PC-3 (cell line): Measurements from ENCODE around the gene TMEM233. TPM values are rescaled to one million over a fixed set of nuclear protein-coding genes. Genes with fewer than 3 reads are reported as not detected.

Experiments used
- ATAC-seq: fragments of 200-7000 bp; cut with Tn5 transposase; 2 replicates; pipeline ENCODE4 v1.9.1; 2020; ENCODE audit warnings: mild to moderate bottlenecking, moderate library complexity
- BruUV-seq: library from RNA; stranded (reverse); fragments of 400-500 nt; replicated peaks from 2 replicates; lab custom pipeline; 2021; lab: Mats Ljungman, UMichigan
- CTCF ChIA-PET: fragments of 300-600 bp; sonication (Branson Sonifier 250); formaldehyde crosslinking; loops from one replicate; lab custom pipeline; 2022; ENCODE audit warnings: antibody characterized with exemption; lab: Charles Lee
- POLR2A ChIA-PET: fragments of 300-600 bp; sonication (Branson Sonifier 250); formaldehyde crosslinking; loops from one replicate; lab custom pipeline; 2022; ENCODE audit warnings: antibody characterized with exemption; ENCODE audit not compliant: unreplicated experiment; lab: Charles Lee
- DNase-seq: peaks from one replicate; pipeline ENCODE4 v3.0.0-alpha.2; 2015
- H2AFZ ChIP-seq: fragments of 300-600 bp; sonication (generic); 2 replicates; pipeline ENCODE4 v1.6.0; 2016; ENCODE audit warnings: antibody characterized with exemption, low read length
- H3F3A ChIP-seq: fragments of 300-600 bp; sonication (generic); one replicate; pipeline ENCODE4 v1.6.0; 2017; ENCODE audit warnings: antibody characterized with exemption, low read length, control low read depth, mild to moderate bottlenecking; ENCODE audit not compliant: unreplicated experiment
- H3K27ac ChIP-seq: fragments of 300-600 bp; sonication (generic); 2 replicates; pipeline ENCODE4 v1.5.1; 2016; ENCODE audit warnings: mild to moderate bottlenecking, low read length
- H3K27me3 ChIP-seq: fragments of 300-600 bp; sonication (generic); 2 replicates; pipeline ENCODE4 v1.6.1; 2016; ENCODE audit warnings: low read length, mixed read lengths
- H3K36me3 ChIP-seq: fragments of 300-600 bp; sonication (generic); 2 replicates; pipeline ENCODE4 v1.6.1; 2016; ENCODE audit warnings: low read depth, mixed run types, low read length, mixed read lengths
- H3K4me1 ChIP-seq: fragments of 300-600 bp; sonication (generic); 2 replicates; pipeline ENCODE4 v1.5.1; 2016; ENCODE audit warnings: low read length; ENCODE audit not compliant: insufficient read depth
- H3K4me2 ChIP-seq: fragments of 300-600 bp; sonication (generic); 2 replicates; pipeline ENCODE4 v1.6.0; 2016; ENCODE audit warnings: low read length
- H3K4me3 ChIP-seq: fragments of 300-600 bp; sonication (generic); 2 replicates; pipeline ENCODE4 v1.5.1; 2016; ENCODE audit warnings: mild to moderate bottlenecking, low read length, mixed read lengths
- H3K79me2 ChIP-seq: fragments of 300-600 bp; sonication (generic); 2 replicates; pipeline ENCODE4 v1.6.1; 2017; ENCODE audit warnings: low read length, mixed read lengths
- H3K9ac ChIP-seq: fragments of 300-600 bp; sonication (generic); 2 replicates; pipeline ENCODE4 v1.6.0; 2016; ENCODE audit warnings: mild to moderate bottlenecking, low read length
- H3K9me2 ChIP-seq: fragments of 300-600 bp; sonication (generic); replicated peaks from 2 replicates; pipeline ENCODE4 v1.6.1; 2016; ENCODE audit warnings: mixed run types, low read length, mixed read lengths
- H3K9me3 ChIP-seq: fragments of 300-600 bp; sonication (generic); 2 replicates; pipeline ENCODE4 v1.6.1; 2016; ENCODE audit warnings: low read length, mixed read lengths
- H4K20me1 ChIP-seq: fragments of 300-600 bp; sonication (generic); 2 replicates; pipeline ENCODE4 v1.6.1; 2016; ENCODE audit warnings: low read length, mixed read lengths
- CTCF ChIP-seq: fragments of 300-600 bp; sonication (generic); conservative IDR thresholded peaks from 2 replicates; pipeline ENCODE4 v1.5.1; 2017; ENCODE audit warnings: antibody characterized with exemption, low read depth, mild to moderate bottlenecking, low read length
- EZH2 ChIP-seq: fragments of 300-600 bp; sonication (generic); IDR thresholded peaks from one replicate; pipeline ENCODE4 v1.6.1; 2017; ENCODE audit warnings: antibody characterized with exemption, mild to moderate bottlenecking, low read length; ENCODE audit not compliant: unreplicated experiment
- EZH2phosphoT487 ChIP-seq: fragments of 300-600 bp; sonication (generic); IDR thresholded peaks from 2 replicates; pipeline ENCODE4 v1.6.1; 2018; ENCODE audit warnings: mild to moderate bottlenecking, antibody characterized with exemption, low read length, borderline replicate concordance
- intact Hi-C: fragments of 100-400 bp; cut with micrococcal nuclease; formaldehyde crosslinking; loops from 2 replicates; pipeline ENCODE4 v1.9.0; 2023
- total RNA-seq: library from RNA; depleted of rRNA; stranded (reverse); fragments of >200 nt; gene quantifications from 2 replicates; pipeline ENCODE4 v1.2.3, GENCODE V29; 2014

TMEM233 gene
- total RNA-seq, 1 experiment from 2014 or later = not detected

- DNase-seq (peak; percentile 58), ATAC-seq (peak; percentile 78)
- Histone ChIP-seq H2AFZ (no peak overlapping the region), H3K27me3 (peaks cover 4% of the 10 kb centered on the region), H3K9ac (no peak overlapping the region), H3K9me2 (no peaks in the 10 kb centered on the region), H3K79me2 (no peaks in the 10 kb centered on the region), H3K27ac (no peak overlapping the region), H3K4me2 (no peak overlapping the region), H3K36me3 (no peaks in the 10 kb centered on the region), H3K9me3 (no peaks in the 10 kb centered on the region), H3F3A (no peaks in the 10 kb centered on the region), H3K4me1 (no peaks in the 10 kb centered on the region), H3K4me3 (no peak overlapping the region), H4K20me1 (no peaks in the 10 kb centered on the region)
- no peak for TF ChIP-seq EZH2phosphoT487
- TF ChIP-seq EZH2 = no peak
- no peak for TF ChIP-seq CTCF
- CTCF ChIA-PET = no interaction called here
- intact Hi-C loops = no loop called here
- no TSS peak for BruUV-seq
- POLR2A ChIA-PET = no interaction called here
Observed at GRCh38 chr12:119565404-119565803, 28.2 kb upstream of the TMEM233 start.

GRCh38 chr12:119570771-119571170, 22.8 kb upstream of the TMEM233 start:
- Histone ChIP-seq H3K27ac (no peak overlapping the region), H3K4me1 (no peaks in the 10 kb centered on the region), H3K79me2 (no peaks in the 10 kb centered on the region), H3F3A (no peaks in the 10 kb centered on the region), H2AFZ (no peak overlapping the region), H4K20me1 (no peaks in the 10 kb centered on the region), H3K9me3 (no peaks in the 10 kb centered on the region), H3K27me3 (peaks cover 21% of the 10 kb centered on the region), H3K4me3 (no peak overlapping the region), H3K9ac (no peak overlapping the region), H3K4me2 (no peak overlapping the region), H3K36me3 (no peaks in the 10 kb centered on the region), H3K9me2 (no peaks in the 10 kb centered on the region)
- intact Hi-C loops = no loop called here
- ChIA-PET POLR2A (no interaction called here), CTCF (no interaction called here)
- no peak for TF ChIP-seq CTCF
- no peak for TF ChIP-seq EZH2phosphoT487
- TF ChIP-seq EZH2 = no peak
- no peak for ATAC-seq
- BruUV-seq = no TSS peak
- no peak for DNase-seq

GRCh38 chr12:119573086-119573485, 20.5 kb upstream of the TMEM233 start:
- H3K79me2 ChIP-seq = no peaks in the 10 kb centered on the region
- no peaks in the 10 kb centered on the region for H3K9me3 ChIP-seq
- H3K9ac ChIP-seq = no peak overlapping the region
- ChIA-PET CTCF (no interaction called here), POLR2A (no interaction called here)
- no peaks in the 10 kb centered on the region for H3F3A ChIP-seq
- BruUV-seq = no TSS peak
- H3K9me2 ChIP-seq = no peaks in the 10 kb centered on the region
- no peak overlapping the region for H3K4me2 ChIP-seq
- no peak for DNase-seq
- H4K20me1 ChIP-seq = no peaks in the 10 kb centered on the region
- peaks cover 5% of the 10 kb centered on the region; the same call in 1 of the 2 replicates for H3K4me1 ChIP-seq
- intact Hi-C loops = no loop called here
- no peak overlapping the region for H2AFZ ChIP-seq
- H3K27me3 ChIP-seq = peaks cover 33% of the 10 kb centered on the region
- ATAC-seq = no peak
- no peak overlapping the region for H3K4me3 ChIP-seq
- no peaks in the 10 kb centered on the region for H3K36me3 ChIP-seq
- no peak for TF ChIP-seq CTCF
- no peak for TF ChIP-seq EZH2
- no peak overlapping the region for H3K27ac ChIP-seq
